SK-N-SH treated with all-trans-retinoic acid at 6 μM for 48 hours (cell line): ENCODE measurements around the gene COA5.

ENCODE experiments used
- ATAC-seq: fragments of 200-7000 bp; cut with Tn5 transposase; 3 replicates; pipeline ENCODE4 v1.9.1; 2020; ENCODE audit warnings: mild to moderate bottlenecking, moderate library complexity
- ARNTL ChIP-seq: fragments of 450-650 bp; formaldehyde crosslinking; IDR thresholded peaks from 2 replicates; pipeline ENCODE4 v1.5.0; 2020; ENCODE audit warnings: low read depth, mild to moderate bottlenecking, moderate library complexity, borderline replicate concordance
- BACH2 ChIP-seq: fragments of 250-450 bp; sonication (Bioruptor Pico); IDR thresholded peaks from 2 replicates; pipeline ENCODE4 v1.9.0; 2021; ENCODE audit warnings: mild to moderate bottlenecking, borderline replicate concordance
- CREB5 ChIP-seq: fragments of 250-450 bp; sonication (Bioruptor Pico); IDR thresholded peaks from 2 replicates; pipeline ENCODE4 v1.5.1; 2020; ENCODE audit warnings: low read depth, mild to moderate bottlenecking, moderate library complexity
- CSDC2 ChIP-seq: fragments of 250-450 bp; sonication (Bioruptor Pico); IDR thresholded peaks from 2 replicates; pipeline ENCODE4 v1.5.0; 2020; ENCODE audit warnings: mild to moderate bottlenecking, moderate library complexity
- ESRRG ChIP-seq: fragments of 250-450 bp; sonication (Bioruptor Pico); IDR thresholded peaks from 2 replicates; pipeline ENCODE4 v1.6.1; 2021; ENCODE audit warnings: mild to moderate bottlenecking
- GLIS3 ChIP-seq: fragments of 250-450 bp; sonication (Bioruptor Pico); IDR thresholded peaks from 2 replicates; pipeline ENCODE4 v1.5.0; 2020; ENCODE audit warnings: mild to moderate bottlenecking, moderate library complexity
- ISL1 ChIP-seq: fragments of 250-450 bp; sonication (Bioruptor Pico); IDR thresholded peaks from 2 replicates; pipeline ENCODE4 v2.1.2; 2022; ENCODE audit warnings: mild to moderate bottlenecking, moderate library complexity
- OSR1 ChIP-seq: fragments of 250-450 bp; sonication (Bioruptor Pico); IDR thresholded peaks from 2 replicates; pipeline ENCODE4 v1.8.0; 2022; ENCODE audit warnings: moderate library complexity, mild to moderate bottlenecking, inconsistent platforms
- PATZ1 ChIP-seq: fragments of 250-450 bp; sonication (Bioruptor Pico); IDR thresholded peaks from 2 replicates; pipeline ENCODE4 v1.8.0; 2020; ENCODE audit warnings: mild to moderate bottlenecking, moderate library complexity, borderline replicate concordance
- POU6F1 ChIP-seq: fragments of 250-450 bp; sonication (Bioruptor Pico); IDR thresholded peaks from 2 replicates; pipeline ENCODE4 v1.8.0; 2021; ENCODE audit warnings: low read depth, mild to moderate bottlenecking, moderate library complexity, borderline replicate concordance
- PPARA ChIP-seq: fragments of 250-450 bp; sonication (Bioruptor Pico); IDR thresholded peaks from 2 replicates; pipeline ENCODE4 v1.5.0; 2020; ENCODE audit warnings: mild to moderate bottlenecking, borderline replicate concordance
- RARB ChIP-seq: fragments of 250-450 bp; sonication (Bioruptor Pico); IDR thresholded peaks from 2 replicates; pipeline ENCODE4 v1.8.0; 2021; ENCODE audit warnings: mild to moderate bottlenecking, moderate library complexity
- SNAI2 ChIP-seq: fragments of 250-450 bp; sonication (Bioruptor Pico); IDR thresholded peaks from 2 replicates; pipeline ENCODE4 v1.5.0; 2020; ENCODE audit warnings: mild to moderate bottlenecking, moderate library complexity
- TCF4 ChIP-seq: fragments of 250-450 bp; sonication (Bioruptor Pico); IDR thresholded peaks from 2 replicates; pipeline ENCODE4 v1.8.0; 2021; ENCODE audit warnings: mild to moderate bottlenecking, moderate library complexity, borderline replicate concordance
- TOX ChIP-seq: fragments of 250-450 bp; sonication (Bioruptor Pico); IDR thresholded peaks from 2 replicates; pipeline ENCODE4 v1.8.0; 2021; ENCODE audit warnings: mild to moderate bottlenecking, moderate library complexity, borderline replicate concordance
- TSHZ2 ChIP-seq: fragments of 250-450 bp; sonication (Bioruptor Pico); IDR thresholded peaks from 2 replicates; pipeline ENCODE4 v1.5.0; 2020; ENCODE audit warnings: mild to moderate bottlenecking, moderate library complexity
- ZC3H10 ChIP-seq: fragments of 250-450 bp; sonication (Bioruptor Pico); IDR thresholded peaks from 2 replicates; pipeline ENCODE4 v1.5.1; 2021; ENCODE audit warnings: mild to moderate bottlenecking, moderate library complexity
- ZFP3 ChIP-seq: fragments of 250-450 bp; sonication (Bioruptor Pico); IDR thresholded peaks from 2 replicates; pipeline ENCODE4 v1.5.0; 2020; ENCODE audit warnings: mild to moderate bottlenecking, moderate library complexity
- ZFP30 ChIP-seq: fragments of 450-650 bp; formaldehyde crosslinking; IDR thresholded peaks from 2 replicates; pipeline ENCODE4 v1.5.0; 2022; ENCODE audit warnings: mild to moderate bottlenecking, moderate library complexity
- ZNF565 ChIP-seq: fragments of 450-650 bp; formaldehyde crosslinking; conservative IDR thresholded peaks from 2 replicates; pipeline ENCODE4 v1.5.0; 2020; ENCODE audit warnings: low read depth, mild to moderate bottlenecking, moderate library complexity
- ZNF70 ChIP-seq: fragments of 450-650 bp; formaldehyde crosslinking; IDR thresholded peaks from 2 replicates; pipeline ENCODE4 v1.5.0; 2020; ENCODE audit warnings: mild to moderate bottlenecking, moderate library complexity
- ZNF8 ChIP-seq: fragments of 450-650 bp; formaldehyde crosslinking; IDR thresholded peaks from 2 replicates; pipeline ENCODE4 v1.5.0; 2020; ENCODE audit warnings: mild to moderate bottlenecking, moderate library complexity

The COA5 gene

GRCh38 chr2:98561902-98562695 lies 46.2 kb downstream of the COA5 start:
- no peak for ATAC-seq
- TF ChIP-seq ZNF70 (CRISPR knock-in tag) (no peak), ZNF8 (CRISPR knock-in tag) (no peak), ARNTL (CRISPR knock-in tag) (no peak), CREB5 (no peak), ESRRG (CRISPR knock-in tag) (no peak), CSDC2 (no peak), OSR1 (CRISPR knock-in tag) (no peak), TSHZ2 (CRISPR knock-in tag) (no peak), POU6F1 (CRISPR knock-in tag) (no peak), PPARA (no peak), ISL1 (no peak), SNAI2 (CRISPR knock-in tag) (no peak), TOX (no peak), BACH2 (CRISPR knock-in tag) (no peak), ZFP3 (CRISPR knock-in tag) (no peak), RARB (CRISPR knock-in tag) (no peak), GLIS3 (CRISPR knock-in tag) (no peak)

- no peak for TF ChIP-seq BACH2 (CRISPR knock-in tag)
- no peak for TF ChIP-seq CREB5
- no peak for TF ChIP-seq PATZ1 (CRISPR knock-in tag)
- TF ChIP-seq ZFP30 = no peak
- TF ChIP-seq CSDC2 = no peak
- no peak for TF ChIP-seq RARB (CRISPR knock-in tag)
- no peak for TF ChIP-seq ZFP3 (CRISPR knock-in tag)
- TF ChIP-seq GLIS3 (CRISPR knock-in tag) = no peak
- no peak for TF ChIP-seq PPARA
- TF ChIP-seq SNAI2 (CRISPR knock-in tag) = no peak
- no peak for TF ChIP-seq TCF4 (CRISPR knock-in tag)
- TF ChIP-seq ARNTL (CRISPR knock-in tag) = no peak
- no peak for TF ChIP-seq ESRRG (CRISPR knock-in tag)
- TF ChIP-seq ZNF565 = no peak
- no peak for TF ChIP-seq POU6F1 (CRISPR knock-in tag)
- no peak for TF ChIP-seq ISL1
- no peak for TF ChIP-seq OSR1 (CRISPR knock-in tag)
- no peak for TF ChIP-seq ZC3H10 (CRISPR knock-in tag)
- TF ChIP-seq ZNF70 (CRISPR knock-in tag) = no peak
- no peak for ATAC-seq
These were observed 47.3 kb downstream of the COA5 start for GRCh38 chr2:98561018-98561417.
